B cell (primary cell): ENCODE data around the gene TMC7.

Source experiments
- EZH2 ChIP-seq: IDR thresholded peaks from 2 replicates; pipeline ENCODE4 v1.6.1; 2012; ENCODE audit warnings: borderline replicate concordance, low read depth, mild to moderate bottlenecking, moderate library complexity, low read length; ENCODE audit not compliant: insufficient read depth, poor library complexity, severe bottlenecking
- TF ChIP-seq, protein P1 (sequence below): fragments of 200-600 bp; IDR thresholded peaks from one replicate; pipeline ENCODE4 v1.8.0; 2022; ENCODE audit warnings: antibody characterized with exemption, mild to moderate bottlenecking

GRCh38 chr16:18966791-18967190, 16.9 kb upstream of the TMC7 start:
- no peak for TF ChIP-seq EZH2
- TF ChIP-seq, protein P1, sequence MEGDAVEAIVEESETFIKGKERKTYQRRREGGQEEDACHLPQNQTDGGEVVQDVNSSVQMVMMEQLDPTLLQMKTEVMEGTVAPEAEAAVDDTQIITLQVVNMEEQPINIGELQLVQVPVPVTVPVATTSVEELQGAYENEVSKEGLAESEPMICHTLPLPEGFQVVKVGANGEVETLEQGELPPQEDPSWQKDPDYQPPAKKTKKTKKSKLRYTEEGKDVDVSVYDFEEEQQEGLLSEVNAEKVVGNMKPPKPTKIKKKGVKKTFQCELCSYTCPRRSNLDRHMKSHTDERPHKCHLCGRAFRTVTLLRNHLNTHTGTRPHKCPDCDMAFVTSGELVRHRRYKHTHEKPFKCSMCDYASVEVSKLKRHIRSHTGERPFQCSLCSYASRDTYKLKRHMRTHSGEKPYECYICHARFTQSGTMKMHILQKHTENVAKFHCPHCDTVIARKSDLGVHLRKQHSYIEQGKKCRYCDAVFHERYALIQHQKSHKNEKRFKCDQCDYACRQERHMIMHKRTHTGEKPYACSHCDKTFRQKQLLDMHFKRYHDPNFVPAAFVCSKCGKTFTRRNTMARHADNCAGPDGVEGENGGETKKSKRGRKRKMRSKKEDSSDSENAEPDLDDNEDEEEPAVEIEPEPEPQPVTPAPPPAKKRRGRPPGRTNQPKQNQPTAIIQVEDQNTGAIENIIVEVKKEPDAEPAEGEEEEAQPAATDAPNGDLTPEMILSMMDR, result no peak
